Measurements from ENCODE around the gene B4GALNT1.

GRCh38 chr12:57600395-57600794, 32.6 kb downstream of the B4GALNT1 start:
- TF ChIP-seq CTCF (IDR thresholded peaks at IDR 0.05) (no peak), POLR2A (IDR thresholded peaks at IDR 0.05) (no peak)
